GM12872 (cell line): ENCODE data around the gene CACNG4.

Experiments
- TF ChIP-seq, protein P1 (sequence below): IDR thresholded peaks from 3 replicates; pipeline ENCODE4 v1.5.1; 2011; ENCODE audit warnings: low read depth, mild to moderate bottlenecking, low read length, moderate library complexity; ENCODE audit not compliant: insufficient read depth

The CACNG4 gene

DNA sequence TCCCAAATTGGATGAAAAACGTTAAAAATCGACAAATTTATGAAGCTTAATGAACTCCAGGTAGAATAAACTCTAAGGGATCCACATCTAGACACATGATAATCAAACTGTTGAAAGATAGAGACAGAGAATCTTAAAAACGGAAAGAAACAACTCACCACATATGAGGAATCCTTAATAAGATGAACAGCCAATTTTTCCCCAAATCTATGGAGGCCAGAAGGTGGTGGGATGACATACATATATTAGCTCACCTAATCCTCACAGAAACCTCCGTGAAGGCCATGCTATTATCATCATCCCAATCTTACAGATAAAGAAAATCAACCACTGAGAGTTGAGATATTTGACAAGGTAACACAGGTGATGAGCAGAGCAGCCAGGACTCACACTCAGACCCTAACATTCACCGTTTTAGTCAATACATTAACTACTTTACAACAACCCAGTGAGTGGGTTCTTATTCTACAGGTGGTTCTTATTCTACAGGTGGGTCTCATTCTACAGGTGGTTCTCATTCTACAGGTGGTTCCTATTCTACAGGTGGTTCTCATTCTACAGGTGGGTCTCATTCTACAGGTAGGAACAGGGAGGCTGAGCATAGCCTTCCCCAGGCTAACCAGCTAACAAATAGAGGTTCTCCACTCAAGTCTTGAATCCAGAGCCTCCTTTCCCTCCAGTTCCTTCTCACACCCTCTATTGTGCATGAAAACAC, 84.7 kb downstream of the CACNG4 start:
- TF ChIP-seq, protein P1, sequence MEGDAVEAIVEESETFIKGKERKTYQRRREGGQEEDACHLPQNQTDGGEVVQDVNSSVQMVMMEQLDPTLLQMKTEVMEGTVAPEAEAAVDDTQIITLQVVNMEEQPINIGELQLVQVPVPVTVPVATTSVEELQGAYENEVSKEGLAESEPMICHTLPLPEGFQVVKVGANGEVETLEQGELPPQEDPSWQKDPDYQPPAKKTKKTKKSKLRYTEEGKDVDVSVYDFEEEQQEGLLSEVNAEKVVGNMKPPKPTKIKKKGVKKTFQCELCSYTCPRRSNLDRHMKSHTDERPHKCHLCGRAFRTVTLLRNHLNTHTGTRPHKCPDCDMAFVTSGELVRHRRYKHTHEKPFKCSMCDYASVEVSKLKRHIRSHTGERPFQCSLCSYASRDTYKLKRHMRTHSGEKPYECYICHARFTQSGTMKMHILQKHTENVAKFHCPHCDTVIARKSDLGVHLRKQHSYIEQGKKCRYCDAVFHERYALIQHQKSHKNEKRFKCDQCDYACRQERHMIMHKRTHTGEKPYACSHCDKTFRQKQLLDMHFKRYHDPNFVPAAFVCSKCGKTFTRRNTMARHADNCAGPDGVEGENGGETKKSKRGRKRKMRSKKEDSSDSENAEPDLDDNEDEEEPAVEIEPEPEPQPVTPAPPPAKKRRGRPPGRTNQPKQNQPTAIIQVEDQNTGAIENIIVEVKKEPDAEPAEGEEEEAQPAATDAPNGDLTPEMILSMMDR, result no peak

DNA sequence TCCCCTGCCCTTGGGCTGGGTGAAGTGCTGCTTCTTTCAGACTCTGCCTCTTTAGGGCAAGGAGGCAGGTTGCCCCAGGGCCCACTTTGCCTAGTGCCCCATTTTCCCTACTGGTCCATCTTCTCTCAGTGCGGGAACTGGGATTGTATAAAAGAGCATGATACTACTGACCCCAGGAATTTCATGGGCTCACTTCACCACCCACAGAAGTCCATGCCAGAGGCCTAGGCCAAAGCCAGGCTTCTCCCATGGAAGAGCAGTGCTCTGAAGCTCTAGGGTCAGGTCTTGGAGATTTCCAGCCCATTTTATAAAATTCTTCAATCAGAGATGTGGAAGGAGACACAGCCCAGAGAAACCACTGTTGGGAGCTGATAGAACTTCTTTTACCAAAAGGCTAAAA, 85.6 kb downstream of the CACNG4 start:
- TF ChIP-seq, protein P1, result no peak

DNA sequence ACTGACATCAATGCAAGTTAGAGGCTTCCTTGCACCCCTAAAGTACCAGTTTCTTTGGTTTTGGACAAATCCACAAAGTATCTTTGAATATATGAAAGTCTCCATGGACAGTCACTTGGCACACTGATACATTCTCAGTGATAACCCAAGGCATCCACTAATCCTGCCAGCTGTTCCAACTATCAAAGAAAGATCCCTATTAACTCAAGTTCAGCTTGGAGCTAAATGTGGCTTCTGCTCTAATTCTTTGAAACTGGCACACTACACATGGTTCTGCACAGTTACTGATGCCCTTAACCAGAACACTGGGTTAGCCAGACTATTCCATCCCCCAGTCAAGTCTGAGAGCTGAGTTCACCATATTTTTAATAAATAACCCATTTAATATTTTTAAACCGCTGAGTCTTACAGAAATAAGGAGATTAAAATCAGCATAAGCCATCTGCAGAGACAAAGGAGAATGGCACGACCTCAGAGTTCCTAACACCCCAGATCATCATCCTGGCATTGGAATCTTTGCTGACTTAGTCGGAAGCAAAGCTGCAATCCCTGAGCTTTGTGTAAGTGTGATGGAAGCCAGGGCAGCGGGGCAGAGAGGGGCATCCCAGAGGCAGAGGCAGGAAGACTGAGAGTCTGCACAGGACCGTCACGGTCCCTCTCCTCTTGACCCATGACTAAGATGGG, 86.1 kb downstream of the CACNG4 start:
- TF ChIP-seq, protein P1, result no peak

DNA sequence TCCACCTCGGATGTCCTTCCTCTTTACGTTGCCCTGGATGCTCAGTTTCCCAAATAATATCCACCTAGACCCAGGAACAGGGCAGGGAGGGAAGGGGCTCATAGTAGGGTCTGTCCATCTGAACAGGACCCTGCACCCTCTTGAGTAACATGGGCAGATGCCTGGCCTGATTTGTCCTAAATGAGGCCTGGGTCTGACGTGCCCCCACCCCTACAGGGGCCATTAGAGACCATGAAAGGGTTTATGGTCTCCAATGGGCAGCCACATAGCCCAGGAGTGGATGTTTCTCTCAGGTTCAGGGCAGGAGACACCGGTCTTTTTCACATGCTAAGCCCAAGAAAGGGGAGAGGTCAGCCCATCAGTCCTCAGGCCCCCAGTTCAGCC, 86.6 kb downstream of the CACNG4 start:
- TF ChIP-seq, protein P1, result no peak

DNA sequence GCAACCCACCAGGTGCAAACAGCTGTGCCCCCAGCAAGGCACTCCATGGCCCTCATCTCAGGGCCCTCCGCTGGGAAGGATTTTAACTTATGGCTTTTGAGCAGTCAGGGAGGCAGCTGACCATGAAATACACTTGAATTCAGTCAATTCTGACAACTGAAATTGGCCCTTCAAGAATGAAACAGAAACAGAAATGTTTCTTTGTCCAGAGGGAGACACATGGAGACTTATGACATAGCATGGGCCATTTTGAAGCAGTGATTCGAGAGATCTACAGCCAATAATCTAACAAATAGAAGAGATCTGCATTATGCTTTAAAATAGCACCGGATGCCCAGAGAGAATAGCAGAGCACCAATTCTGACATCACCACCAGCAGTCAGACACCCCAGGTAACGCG, 87.3 kb downstream of the CACNG4 start:
- TF ChIP-seq, protein P1, result no peak

DNA sequence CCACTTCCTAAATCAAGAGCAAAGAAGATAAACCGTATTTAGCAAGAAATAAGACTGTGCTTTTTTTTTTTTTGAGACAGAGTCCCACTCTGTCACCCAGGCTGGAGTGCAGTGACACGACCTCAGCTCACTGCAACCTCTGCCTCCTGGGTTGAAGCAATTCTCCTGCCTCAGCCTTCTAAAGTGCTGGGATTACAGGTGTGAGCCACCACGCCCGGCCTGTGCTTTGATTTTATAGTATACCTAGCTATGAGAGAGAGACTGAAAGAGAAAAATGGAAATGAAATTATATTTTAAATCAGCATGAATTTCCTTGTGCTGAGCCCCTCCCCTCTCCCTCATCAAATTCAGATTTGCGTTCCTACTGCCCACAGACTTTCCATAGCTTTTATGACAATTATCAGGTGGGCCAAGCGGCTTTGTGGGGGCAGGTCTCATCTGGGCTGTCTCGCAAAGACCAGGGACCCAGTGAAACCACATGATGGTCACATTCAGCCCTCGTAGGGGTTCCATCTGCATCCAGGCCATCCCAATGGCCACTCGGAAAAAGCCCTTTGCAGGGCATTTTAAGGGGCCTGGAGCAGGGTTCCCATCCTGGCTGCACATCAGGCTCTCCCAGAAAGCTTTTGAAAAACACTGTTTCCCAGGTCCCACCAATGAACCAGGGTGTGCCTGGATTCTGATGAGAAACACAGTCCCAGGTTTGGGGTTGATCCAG, 88.4 kb downstream of the CACNG4 start:
- TF ChIP-seq, protein P1, result no peak

DNA sequence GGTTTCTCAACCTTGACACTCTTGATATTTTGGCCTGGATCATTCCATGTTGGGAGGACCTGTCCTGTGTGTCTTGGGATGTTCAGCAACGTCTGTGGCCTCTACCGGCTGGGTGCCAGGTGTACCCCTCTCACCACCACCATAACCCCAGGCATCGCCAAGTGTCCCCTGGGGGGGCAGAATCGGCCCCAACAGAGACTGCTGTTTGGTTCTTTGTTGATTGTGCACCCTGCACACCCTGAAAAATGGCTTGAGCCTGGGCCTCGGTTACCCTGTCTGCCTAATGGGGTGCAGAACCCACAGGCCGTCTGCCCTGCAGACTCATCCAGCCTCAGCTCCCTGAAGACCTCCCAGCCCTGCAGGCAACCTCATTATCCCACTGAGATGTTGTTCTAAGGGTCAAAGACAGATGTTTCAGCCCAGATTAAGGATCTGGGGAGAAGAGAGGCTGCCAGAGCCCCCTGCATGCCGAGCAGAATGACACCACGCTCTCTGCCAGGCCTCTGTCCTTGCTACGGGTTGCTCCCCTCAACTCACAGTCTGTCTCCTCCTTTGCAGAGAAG, 89.0 kb downstream of the CACNG4 start:
- TF ChIP-seq, protein P1, result no peak
